Measurements from ENCODE around the gene CEP112. TPM values are rescaled to one million over a fixed set of nuclear protein-coding genes. Genes with fewer than 3 reads are reported as not detected.

The CEP112 gene
- total RNA-seq, 2 donors from 2014 or later, result 5.9 to 6.2 TPM

DNA sequence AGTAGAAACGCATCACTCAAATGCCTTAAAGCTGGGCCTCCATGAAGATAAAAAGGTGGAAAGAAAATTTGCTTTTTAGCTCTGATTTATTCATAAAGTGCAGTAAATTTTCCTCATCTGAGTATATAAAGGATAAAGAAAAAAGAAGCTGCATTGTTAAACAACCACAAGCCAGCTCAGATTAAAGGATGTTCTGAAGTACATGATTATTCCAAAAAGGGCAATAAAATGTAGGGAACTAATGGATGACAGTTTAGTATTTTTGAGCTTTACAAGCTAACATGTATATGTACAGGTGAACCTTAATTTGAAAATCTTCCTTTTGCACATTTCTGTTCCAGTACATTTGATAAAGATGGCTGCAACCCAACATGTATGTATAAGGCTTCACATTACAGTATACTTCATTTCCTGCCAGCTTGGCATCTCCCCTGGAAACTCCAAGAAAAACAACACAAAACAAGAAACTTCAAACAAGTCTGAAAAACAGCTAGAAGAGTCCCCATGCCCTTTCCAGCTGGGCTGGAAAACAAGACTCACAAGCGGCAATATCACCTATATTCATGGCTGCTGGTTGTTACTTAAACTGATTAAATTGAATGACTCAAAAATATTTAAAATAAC lies 225.7 kb downstream of the CEP112 start:
- no peak overlapping the region for H3K9ac ChIP-seq (ENCODE audit: low read depth in 2 of 2, low read length in 2 of 2)
- no peak overlapping the region for H3K27ac ChIP-seq
- no peaks in the 10 kb centered on the region for H3K4me1 ChIP-seq
- TF ChIP-seq, protein P1, sequence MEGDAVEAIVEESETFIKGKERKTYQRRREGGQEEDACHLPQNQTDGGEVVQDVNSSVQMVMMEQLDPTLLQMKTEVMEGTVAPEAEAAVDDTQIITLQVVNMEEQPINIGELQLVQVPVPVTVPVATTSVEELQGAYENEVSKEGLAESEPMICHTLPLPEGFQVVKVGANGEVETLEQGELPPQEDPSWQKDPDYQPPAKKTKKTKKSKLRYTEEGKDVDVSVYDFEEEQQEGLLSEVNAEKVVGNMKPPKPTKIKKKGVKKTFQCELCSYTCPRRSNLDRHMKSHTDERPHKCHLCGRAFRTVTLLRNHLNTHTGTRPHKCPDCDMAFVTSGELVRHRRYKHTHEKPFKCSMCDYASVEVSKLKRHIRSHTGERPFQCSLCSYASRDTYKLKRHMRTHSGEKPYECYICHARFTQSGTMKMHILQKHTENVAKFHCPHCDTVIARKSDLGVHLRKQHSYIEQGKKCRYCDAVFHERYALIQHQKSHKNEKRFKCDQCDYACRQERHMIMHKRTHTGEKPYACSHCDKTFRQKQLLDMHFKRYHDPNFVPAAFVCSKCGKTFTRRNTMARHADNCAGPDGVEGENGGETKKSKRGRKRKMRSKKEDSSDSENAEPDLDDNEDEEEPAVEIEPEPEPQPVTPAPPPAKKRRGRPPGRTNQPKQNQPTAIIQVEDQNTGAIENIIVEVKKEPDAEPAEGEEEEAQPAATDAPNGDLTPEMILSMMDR (IDR thresholded peaks at IDR 0.05), result no peak
- H3K27me3 ChIP-seq, result no peaks in the 10 kb centered on the region
- intact Hi-C loops (cut with DNase I), result no loop called here
- H3K4me3 ChIP-seq, result no peak overlapping the region
- no peak for DNase-seq
- H3K36me3 ChIP-seq, result no peaks in the 10 kb centered on the region
- no peaks in the 10 kb centered on the region for H3K9me3 ChIP-seq

DNA sequence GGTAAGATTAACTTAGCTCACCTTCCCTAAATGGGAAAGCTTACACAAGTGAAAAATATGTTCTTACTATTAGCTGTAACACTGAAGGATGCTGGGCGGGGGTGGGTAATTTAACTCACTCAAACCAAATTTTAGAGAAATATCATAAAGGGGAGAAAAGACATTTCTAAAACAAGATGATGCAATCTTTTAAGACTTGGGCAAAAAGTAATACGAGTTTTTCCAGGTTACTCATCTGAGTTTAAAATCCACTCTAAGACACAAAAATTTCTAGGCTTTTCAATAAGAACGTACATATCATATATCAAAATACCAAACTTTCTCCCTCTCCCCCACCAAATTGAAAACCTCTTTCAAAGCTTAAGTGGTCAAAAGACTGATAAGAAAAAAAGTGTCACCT lies 228.8 kb downstream of the CEP112 start:
- no peak overlapping the region for H3K9ac ChIP-seq (ENCODE audit: low read depth in 2 of 2, low read length in 2 of 2)
- TF ChIP-seq, protein P1 (IDR thresholded peaks at IDR 0.05), result no peak
- DNase-seq, result no peak
- H3K9me3 ChIP-seq, result no peaks in the 10 kb centered on the region
- no peak overlapping the region for H3K27ac ChIP-seq
- H3K4me1 ChIP-seq, result no peaks in the 10 kb centered on the region
- no peaks in the 10 kb centered on the region for H3K36me3 ChIP-seq
- intact Hi-C loops (cut with DNase I), result no loop called here
- no peaks in the 10 kb centered on the region for H3K27me3 ChIP-seq
- H3K4me3 ChIP-seq, result no peak overlapping the region

DNA sequence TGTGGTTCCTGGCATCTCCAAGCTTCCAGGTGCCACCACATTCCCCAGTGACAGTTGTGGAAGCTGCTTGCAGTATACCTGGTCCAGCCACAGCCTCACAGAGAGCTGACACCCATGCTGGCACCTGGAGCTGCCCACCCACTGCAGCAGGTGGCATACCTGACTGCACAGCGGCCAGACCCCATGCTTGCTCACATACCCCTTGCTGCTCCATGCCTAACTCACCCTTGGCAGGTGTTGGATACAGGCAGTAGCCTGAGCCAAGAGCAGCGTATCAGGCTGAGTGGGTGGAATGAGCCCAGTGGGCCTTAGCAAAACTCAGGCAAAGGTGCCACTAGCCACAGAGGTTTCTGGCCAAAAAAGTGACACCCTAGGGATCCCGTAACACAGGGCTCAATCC lies 232.3 kb downstream of the CEP112 start:
- no peaks in the 10 kb centered on the region for H3K27me3 ChIP-seq
- no peak for DNase-seq
- H3K9me3 ChIP-seq, result no peaks in the 10 kb centered on the region
- TF ChIP-seq, protein P1 (IDR thresholded peaks at IDR 0.05), result no peak
- no peak overlapping the region for H3K4me3 ChIP-seq
- intact Hi-C loops (cut with DNase I), result no loop called here
- H3K4me1 ChIP-seq, result no peaks in the 10 kb centered on the region
- no peak overlapping the region for H3K27ac ChIP-seq
- H3K36me3 ChIP-seq, result no peaks in the 10 kb centered on the region
- H3K9ac ChIP-seq (ENCODE audit: low read depth in 2 of 2, low read length in 2 of 2), result no peak overlapping the region

DNA sequence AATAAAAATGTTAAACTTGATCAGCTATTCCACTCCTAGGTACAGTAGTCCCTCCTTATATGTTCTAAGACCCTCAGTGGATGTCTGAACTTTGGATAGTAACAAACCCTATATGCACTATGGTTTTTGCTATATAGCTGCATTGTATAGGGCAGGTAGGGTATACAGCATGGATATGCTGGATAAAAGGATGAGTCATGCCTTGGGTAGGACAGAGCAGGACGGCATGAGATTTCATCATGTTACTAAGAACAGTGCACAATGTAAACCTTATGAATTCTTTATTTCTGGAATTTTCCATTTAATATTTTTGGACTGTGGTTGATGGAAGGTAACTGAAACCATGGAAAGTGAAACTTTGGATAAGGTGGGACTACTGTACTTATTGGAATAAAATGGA lies 235.1 kb downstream of the CEP112 start:
- Histone ChIP-seq H3K4me1 (no peaks in the 10 kb centered on the region), H3K9me3 (no peaks in the 10 kb centered on the region), H3K27ac (no peak overlapping the region), H3K4me3 (no peak overlapping the region), H3K9ac (ENCODE audit: low read depth in 2 of 2, low read length in 2 of 2) (no peak overlapping the region), H3K27me3 (no peaks in the 10 kb centered on the region), H3K36me3 (no peaks in the 10 kb centered on the region)
- intact Hi-C loops (cut with DNase I), result no loop called here
- DNase-seq, result no peak
- TF ChIP-seq, protein P1 (IDR thresholded peaks at IDR 0.05), result no peak

DNA sequence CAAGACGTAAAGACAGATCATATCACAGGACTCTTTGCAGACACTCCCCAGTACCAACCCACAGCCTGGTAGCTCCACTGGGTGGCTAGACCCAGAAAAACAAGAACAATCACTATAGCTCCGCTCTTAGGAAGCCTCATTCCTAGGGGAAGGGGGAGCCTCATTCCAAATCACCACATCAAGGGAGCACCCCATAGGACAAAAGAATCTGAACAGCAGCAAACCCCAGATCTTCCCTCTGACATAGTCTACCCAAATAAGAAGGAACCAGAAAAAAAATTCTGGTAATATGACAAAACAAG lies 237.8 kb downstream of the CEP112 start:
- intact Hi-C loops (cut with DNase I), result no loop called here
- TF ChIP-seq, protein P1 (IDR thresholded peaks at IDR 0.05), result no peak
- no peak for DNase-seq

More for the DNA sequence above, 237.8 kb downstream of the CEP112 start:
- Histone ChIP-seq H3K9ac (ENCODE audit: low read depth in 2 of 2, low read length in 2 of 2) (no peak overlapping the region), H3K4me3 (no peak overlapping the region), H3K27ac (no peak overlapping the region), H3K36me3 (no peaks in the 10 kb centered on the region), H3K4me1 (no peaks in the 10 kb centered on the region), H3K27me3 (no peaks in the 10 kb centered on the region), H3K9me3 (no peaks in the 10 kb centered on the region)
